Right ventricle myocardium inferior (tissue), 1 donor: ENCODE data around the gene COBL. TPM values are rescaled to one million over a fixed set of nuclear protein-coding genes. Genes with fewer than 3 reads are reported as not detected.
"Not testable (repeated sequence)": the region's sequence is repeated elsewhere in the genome, so short reads cannot be mapped to it uniquely, and the experiment has no call there.

Source experiments
- ATAC-seq: fragments of 200-7000 bp; cut with Tn5 transposase; one replicate; pipeline ENCODE4 v1.9.1; 2020; ENCODE audit warnings: mild to moderate bottlenecking, moderate library complexity
- DNase-seq: peaks from one replicate; pipeline ENCODE4 v3.0.0; 2021; ENCODE audit errors: missing footprints
- intact Hi-C: fragments of 100-400 bp; cut with DNase I; formaldehyde crosslinking; loops from one replicate; pipeline ENCODE4 v1.11.0; 2022
- total RNA-seq: library from RNA; stranded (reverse); fragmentation: NEBNext Ultra II Directional; extraction: Animal tissue kit (Norgen Biotek cat#: 25700); gene quantifications from one replicate; pipeline ENCODE4 v1.2.1, GENCODE V29; 2021
- donor health status: DM: no; HTN: yes; CAD: no; lungs with severe emphysema.

COBL gene
- total RNA-seq, 1 donor from 2014 or later = 88.3 TPM

DNA sequence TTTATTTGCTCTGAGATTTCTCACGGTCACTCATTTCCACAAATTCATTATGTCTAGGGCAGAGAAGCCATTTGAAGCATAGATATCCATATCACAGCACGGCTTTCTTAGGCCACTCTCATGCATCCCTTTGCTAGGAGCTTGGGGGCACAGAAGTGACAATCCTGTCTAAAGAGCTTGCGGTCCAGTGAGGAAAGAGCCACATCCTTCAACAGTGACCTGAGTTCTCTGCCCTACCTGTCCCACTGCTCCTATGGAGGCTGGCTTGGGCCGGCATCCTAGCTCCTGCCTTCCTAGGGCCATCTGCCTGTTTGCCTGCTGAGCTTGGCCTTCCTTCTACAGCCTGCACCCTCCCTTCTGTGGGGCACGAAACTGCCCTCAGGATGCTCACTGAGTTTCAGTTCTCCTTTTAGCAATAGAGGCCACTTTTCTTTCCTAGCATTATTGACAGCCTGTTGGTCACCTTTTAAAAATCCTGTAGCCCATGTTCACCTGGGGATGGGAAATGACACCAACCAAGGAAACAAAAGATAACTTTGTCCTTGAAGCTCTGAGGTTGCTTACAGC, 321.8 kb downstream of the COBL start:
- intact Hi-C loops = no loop called here
- ATAC-seq (no peak), DNase-seq (no peak)

DNA sequence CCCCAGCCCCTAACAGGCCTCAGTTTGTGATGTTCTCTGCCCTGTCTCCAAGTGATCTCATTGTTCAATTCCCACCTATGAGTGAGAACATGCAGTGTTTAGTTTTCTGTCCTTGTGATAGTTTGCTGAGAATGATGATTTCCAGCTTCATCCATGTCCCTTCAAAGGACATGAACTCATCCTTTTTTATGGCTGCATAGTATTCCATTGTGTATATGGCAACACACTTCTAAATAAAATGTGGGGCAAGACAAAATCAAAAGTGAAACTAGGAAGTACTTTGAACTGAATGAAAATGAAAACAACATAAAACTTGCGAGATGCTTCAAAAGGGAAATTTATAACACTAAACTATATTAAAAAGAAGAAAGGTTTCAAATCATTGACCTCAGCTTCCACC, 326.4 kb downstream of the COBL start:
- ATAC-seq, DNase-seq, intact Hi-C loops: not testable (repeated sequence)

DNA sequence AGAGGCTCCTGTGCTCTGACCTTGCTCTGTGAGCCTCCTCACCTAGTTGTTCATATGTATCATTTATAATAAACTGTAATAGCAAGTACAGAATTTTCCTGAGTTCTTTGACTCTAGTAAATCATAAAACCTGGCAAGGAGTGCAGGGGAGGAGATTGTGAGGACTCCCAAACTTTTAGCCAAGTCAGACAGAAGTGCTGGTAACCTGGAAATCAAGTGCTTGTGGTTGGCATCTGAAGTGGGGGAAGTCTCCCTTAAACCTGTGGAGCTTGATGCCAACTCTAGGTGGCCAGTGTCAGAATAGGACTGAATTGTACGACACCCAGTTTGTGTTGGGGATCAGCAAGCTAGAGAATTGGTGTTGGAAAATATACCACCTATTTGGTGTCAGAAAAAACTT, 327.6 kb downstream of the COBL start:
- ATAC-seq (no peak), DNase-seq (no peak)
- intact Hi-C loops = no loop called here

DNA sequence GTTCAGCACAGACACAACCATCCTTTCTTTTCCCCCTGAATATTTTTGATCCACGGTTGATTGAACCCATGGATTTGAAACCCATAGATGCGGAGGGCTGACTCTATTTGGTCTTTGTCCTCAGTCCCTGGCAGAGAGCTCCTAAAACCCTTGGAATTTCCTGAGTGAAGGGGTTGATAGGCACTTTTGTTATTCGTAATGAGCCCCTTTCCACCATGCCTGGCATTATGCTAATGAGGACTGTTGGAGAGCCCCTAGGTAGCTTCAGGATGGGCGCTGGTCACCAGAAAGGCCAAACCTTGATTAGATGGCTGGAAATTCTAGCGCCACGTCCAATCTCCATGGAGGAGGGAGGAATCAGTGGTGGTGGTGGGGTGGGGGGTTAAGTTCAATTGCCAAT, 328.1 kb downstream of the COBL start:
- intact Hi-C loops = no loop called here
- DNase-seq (no peak), ATAC-seq (no peak)

DNA sequence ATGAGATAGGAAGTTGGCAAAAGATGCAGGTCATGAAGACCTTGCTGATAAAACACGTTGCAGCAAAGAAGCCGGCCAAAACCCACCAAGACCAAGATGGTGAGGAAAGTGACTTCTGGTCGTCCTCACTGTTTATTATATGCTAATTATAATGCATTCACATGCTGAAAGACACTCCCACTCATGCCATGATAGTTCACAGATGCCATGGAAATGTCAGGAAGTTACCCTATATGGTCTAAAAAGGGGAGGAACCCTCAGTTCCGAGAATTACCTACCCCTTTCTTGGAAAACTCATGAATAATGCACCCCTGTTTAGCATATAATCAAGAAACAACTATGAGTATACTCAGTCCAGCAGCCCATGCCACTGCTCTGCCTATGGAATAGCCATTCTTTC, 331.5 kb downstream of the COBL start:
- intact Hi-C loops = no loop called here
- ATAC-seq (no peak), DNase-seq (no peak)

DNA sequence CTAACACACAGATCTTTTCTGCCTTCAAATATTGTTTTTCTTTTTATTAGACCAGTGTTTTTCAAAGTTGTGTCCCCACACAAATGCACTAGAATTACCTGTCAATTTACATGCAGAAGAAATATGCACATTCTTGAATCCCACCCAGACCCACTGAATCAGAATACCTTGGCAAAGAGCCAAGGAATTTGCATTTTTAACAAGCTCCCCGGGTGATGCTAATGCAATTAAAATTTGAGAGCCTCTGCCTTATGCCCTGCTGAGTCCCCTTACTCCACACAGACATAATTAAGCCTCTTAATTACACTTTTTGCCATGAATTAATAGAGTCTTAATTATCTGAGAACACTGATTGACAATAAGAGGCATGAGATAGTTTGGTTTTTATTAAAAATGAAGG, 332.8 kb downstream of the COBL start:
- DNase-seq (no peak), ATAC-seq (no peak)
- intact Hi-C loops = no loop called here

DNA sequence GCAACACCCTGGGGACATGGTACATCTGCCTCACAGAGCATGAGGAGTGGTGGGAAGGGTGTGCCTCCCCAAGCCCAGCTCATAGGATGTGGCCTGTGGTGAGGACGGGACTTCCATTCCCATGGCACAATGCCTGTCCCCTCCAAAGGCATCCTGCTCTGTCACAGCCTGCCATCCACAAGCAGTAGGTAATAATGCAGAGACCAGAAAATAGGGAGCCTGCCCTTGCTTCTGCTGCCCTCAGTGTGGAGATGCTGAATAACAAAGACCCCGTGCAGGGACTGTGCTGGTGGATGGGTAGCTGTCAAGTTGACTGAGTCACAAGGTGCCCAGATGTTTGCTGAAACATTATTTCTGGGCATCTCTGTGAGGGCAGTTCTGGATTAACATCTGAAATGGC, 334.0 kb downstream of the COBL start:
- ATAC-seq (no peak), DNase-seq (no peak)
- intact Hi-C loops = no loop called here

DNA sequence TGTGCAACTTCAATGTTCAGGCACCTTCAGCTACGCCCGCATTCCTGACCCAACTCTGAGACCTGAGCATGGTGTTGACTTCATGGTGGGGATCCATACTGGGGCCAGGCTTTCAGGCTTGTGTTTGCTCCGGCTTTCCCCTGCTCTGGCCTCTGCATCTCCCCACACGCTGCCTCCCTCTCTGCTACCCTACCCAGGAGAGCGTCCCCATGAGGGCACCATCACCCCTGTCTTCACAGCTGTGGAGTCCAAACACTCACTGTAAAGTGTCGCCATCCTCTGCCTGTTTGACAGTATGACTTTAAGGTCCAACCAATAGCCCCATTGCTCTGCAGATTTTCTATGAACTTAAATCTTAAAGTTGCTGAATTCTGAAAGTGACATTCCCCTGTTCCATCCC, 334.9 kb downstream of the COBL start:
- ATAC-seq = no peak
- no peak for DNase-seq
- intact Hi-C loops = no loop called here

DNA sequence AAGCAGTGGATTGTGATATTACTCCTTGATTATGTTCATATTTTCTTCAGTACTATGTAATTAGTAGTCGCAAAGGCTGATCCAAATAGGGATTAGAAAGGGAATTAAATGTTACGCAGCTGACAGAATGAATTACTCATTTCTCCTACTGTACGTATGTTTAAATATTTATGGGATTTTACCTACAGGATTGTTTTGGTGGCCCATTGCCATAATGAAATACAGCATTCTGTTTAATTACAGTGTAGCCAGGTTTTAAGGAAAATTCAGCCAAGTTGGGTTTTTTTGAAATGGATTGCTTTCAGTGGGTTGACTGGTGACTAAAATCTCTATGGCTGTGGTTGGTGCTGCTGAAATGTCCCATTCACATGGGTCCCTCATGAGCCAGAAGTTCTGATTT, 336.2 kb downstream of the COBL start:
- ATAC-seq (no peak), DNase-seq (no peak)
- intact Hi-C loops = no loop called here

DNA sequence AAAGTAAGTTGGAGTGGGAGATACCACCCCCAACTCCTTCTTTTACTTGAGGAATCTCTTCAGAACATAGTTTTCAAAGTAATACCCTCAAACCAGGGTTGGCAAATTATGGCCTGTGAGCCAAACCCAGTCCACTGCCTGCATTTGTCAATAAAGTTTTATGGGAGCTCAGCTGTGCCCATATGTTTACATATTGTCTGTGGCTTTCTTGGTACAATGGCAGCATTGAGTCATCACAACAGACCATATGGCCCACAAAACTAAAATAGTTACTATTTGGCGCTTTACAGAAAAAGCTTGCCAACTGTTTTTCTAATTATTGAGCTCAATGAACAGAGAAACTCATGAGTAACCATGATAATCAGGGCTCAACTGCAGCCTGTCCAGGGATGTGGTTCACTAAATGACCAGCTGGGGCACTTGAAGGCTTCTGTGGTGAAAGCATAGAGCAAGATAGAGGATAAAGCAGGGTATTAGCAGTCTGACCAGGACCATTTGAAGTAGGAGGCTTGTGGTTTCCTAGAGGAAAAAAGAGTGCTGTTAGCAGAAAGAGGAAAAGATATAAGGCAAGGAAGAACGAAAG, 337.9 kb downstream of the COBL start:
- DNase-seq = no peak
- intact Hi-C loops = no loop called here
- no peak for ATAC-seq

DNA sequence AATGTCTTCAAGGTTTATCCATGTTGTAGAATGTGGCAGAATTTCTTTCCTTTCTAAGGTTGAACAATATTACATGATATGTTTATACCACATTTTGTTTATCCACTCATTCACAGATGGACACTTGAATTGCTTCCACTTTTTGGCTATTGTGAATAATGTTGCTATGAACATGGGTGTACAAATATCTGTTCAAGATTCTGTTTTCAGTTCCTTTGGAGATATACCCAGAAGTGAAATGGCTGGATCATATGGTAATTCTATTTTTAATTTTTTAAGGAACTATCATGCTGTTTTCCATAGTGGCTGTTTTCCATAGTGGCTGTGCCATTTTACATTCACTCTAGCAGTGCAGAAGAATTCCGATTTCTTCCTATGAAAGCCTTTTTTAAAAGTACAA, 339.2 kb downstream of the COBL start:
- DNase-seq (no peak), ATAC-seq (no peak)
- intact Hi-C loops = no loop called here

DNA sequence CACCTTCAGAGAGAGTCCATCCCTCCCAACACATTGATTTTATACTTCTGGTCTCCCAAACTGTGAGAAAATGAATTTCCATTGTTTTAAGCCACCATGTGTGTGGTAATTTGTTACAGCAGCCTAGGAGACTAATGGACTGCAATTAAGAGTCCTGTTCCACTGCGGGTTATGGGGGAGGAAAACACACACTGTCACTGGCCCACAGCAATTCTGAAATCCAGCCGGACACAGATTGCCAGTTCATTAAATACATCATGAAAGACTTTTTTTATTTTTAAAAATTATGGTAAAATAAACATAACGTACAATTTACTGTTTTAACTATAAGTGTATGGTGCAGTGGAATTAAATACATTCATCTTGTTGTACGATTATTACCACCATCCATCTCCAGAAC, 340.5 kb downstream of the COBL start:
- intact Hi-C loops = no loop called here
- ATAC-seq (no peak), DNase-seq (no peak)

DNA sequence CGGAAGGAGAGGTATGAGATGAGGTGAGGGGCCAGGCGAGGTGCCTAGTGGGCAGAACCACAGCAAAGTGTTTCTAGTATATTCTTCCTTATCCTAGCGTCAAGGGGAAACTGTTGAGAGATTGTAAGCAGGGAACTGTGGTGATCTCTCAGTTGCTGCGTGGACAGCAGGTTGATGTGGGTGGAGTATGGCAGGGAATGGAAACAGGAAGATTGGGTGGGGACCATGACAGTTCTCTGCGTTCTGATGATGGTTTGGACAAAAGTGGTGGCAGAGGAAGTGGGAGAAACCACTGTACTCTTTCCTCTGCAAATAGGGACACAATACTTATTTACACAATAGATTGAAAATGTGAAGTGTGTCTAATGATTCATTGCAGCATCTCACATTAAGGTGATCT, 342.4 kb downstream of the COBL start:
- intact Hi-C loops = no loop called here
- no peak for DNase-seq
- ATAC-seq = no peak

DNA sequence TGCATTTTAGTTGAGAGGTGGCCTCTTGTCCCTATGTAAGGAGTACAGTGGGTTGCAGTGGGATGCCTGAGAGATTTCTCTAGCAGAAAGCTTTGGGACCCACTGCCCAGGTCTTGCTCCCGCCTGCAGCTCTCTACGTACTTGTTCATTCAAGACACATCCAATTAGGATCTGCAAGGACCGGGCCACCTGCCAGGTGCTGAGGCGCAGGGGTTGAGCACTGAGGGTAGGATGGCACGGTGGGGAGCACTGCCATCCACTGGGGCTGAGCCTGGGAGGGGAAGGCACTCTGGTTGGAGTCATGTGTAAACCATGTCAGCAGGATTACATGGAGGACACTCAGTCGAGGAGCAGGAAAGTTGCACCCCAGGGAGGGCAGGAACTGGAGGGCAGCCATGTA, 342.8 kb downstream of the COBL start:
- no peak for ATAC-seq

DNA sequence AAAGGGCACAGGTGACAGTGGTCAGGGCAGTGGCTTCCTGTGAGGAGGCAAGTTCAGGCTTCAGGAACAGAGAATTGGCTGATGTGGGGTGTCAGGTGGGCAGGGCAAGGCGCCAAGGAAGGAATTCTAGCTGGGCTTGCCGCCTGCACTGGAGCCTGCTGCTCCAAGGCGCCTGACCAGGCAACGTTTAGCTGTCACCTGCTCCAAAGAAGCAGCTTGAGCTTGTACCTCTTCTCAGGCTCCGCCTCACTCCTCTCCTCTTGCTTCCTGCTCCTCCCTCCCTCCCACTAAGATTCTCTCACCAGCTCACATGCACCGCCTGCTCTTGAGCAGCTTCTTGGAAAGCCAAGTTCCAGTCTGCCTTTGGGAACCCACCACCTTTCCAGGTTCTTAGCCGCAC, 346.5 kb downstream of the COBL start:
- ATAC-seq (no peak), DNase-seq (no peak)
- intact Hi-C loops = no loop called here

More for the DNA sequence above, 342.8 kb downstream of the COBL start:
- DNase-seq = no peak
- intact Hi-C loops = no loop called here
